Spleen (tissue), 11 donors: Measurements from ENCODE around the gene LAMB1. TPM values are rescaled to one million over a fixed set of nuclear protein-coding genes. Genes with fewer than 3 reads are reported as not detected.

Source experiments
- DNase-seq: peaks from one replicate; pipeline ENCODE4 v3.0.0-alpha.2; 2020
- H3K27ac ChIP-seq, 8 donors: fragments of 200-600 bp; sonication (generic) in 7 of 8; 1 replicate in 4 of 8; 2 replicates in 4 of 8; pipeline versions ENCODE4 v1.5.0 to v1.8.0; 2016 to 2021; ENCODE audit warnings: inconsistent platforms in 4 of 8, mild to moderate bottlenecking in 4 of 8, moderate library complexity in 1 of 8
- H3K27me3 ChIP-seq, 7 donors: fragments of 200-600 bp; sonication (generic) in 6 of 7; replicated peaks in 1 of 7; 1 replicate in 4 of 7; 2 replicates in 3 of 7; pipeline versions ENCODE4 v1.5.0 to v1.8.0; 2016 to 2021; ENCODE audit warnings: inconsistent platforms in 3 of 7, mild to moderate bottlenecking in 1 of 7
- H3K36me3 ChIP-seq, 6 donors: fragments of 200-600 bp; sonication (generic) in 5 of 6; 1 replicate in 4 of 6; 2 replicates in 2 of 6; pipeline versions ENCODE4 v1.5.0 to v1.8.0; 2016 to 2021; ENCODE audit warnings: inconsistent platforms in 2 of 6
- H3K4me1 ChIP-seq, 6 donors: fragments of 200-600 bp; sonication (generic) in 5 of 6; 1 replicate in 3 of 6; 2 replicates in 3 of 6; pipeline versions ENCODE4 v1.5.0 to v1.8.0; 2016 to 2021; ENCODE audit warnings: inconsistent platforms in 3 of 6
- H3K4me3 ChIP-seq, 8 donors: fragments of 200-600 bp; sonication (generic) in 7 of 8; 1 replicate in 4 of 8; 2 replicates in 4 of 8; pipeline versions ENCODE4 v1.5.0 to v1.8.0; 2016 to 2021; ENCODE audit warnings: inconsistent platforms in 4 of 8, mild to moderate bottlenecking in 4 of 8, moderate library complexity in 2 of 8
- H3K9me3 ChIP-seq, 8 donors: fragments of 200-600 bp; sonication (generic) in 7 of 8; 1 replicate in 4 of 8; 2 replicates in 4 of 8; pipeline versions ENCODE4 v1.5.0 to v1.8.0; 2016 to 2021; ENCODE audit warnings: inconsistent platforms in 4 of 8
- POLR2A ChIP-seq, 3 donors: fragments of 450-650 bp; IDR thresholded peaks; one replicate each; pipeline ENCODE4 v1.5.1; 2017; ENCODE audit warnings: antibody characterized with exemption in 3 of 3, mild to moderate bottlenecking in 1 of 3
- POLR2AphosphoS5 ChIP-seq, 3 donors: sonication (generic); formaldehyde crosslinking; IDR thresholded peaks; one replicate each; pipeline ENCODE4 v1.5.1; 2017; ENCODE audit warnings: antibody characterized with exemption in 3 of 3
- WGBS, 5 donors: extraction: QIAGEN DNeasy Blood & Tissue Kit in 3 of 5; methylation state at CpG; one replicate each; pipeline versions ENCODE4 v1.1.5 to v1.1.7; 2013 to 2018; 5-methylcytosine and 5-hydroxymethylcytosine counted together
- intact Hi-C: fragments of 100-400 bp; cut with DNase I; formaldehyde crosslinking; loops from one replicate; pipeline ENCODE4 v1.15.0; 2023; ENCODE audit warnings: low total_unique reads
- polyA plus RNA-seq, 3 donors: library from polyadenylated mRNA; stranded (reverse); fragments of 200-250 nt; gene quantifications; one replicate each; pipeline ENCODE4 v1.2.1, GENCODE V29; 2013
- total RNA-seq, 7 donors: library from RNA; depleted of rRNA in 3 of 7; stranded (reverse); fragments of >200 nt in 3 of 7; fragmentation: NEBNext Ultra II Directional in 4 of 7; extraction: Animal tissue kit (Norgen Biotek cat#: 25700) in 4 of 7; gene quantifications; one replicate each; pipeline versions ENCODE4 v1.1.0 to v1.2.1, GENCODE V29; 2016 to 2021
- TF ChIP-seq, protein P1 (sequence below), 11 experiments: fragments of 200-600 bp in 7 of 11; fragments of 450-650 bp in 4 of 11; sonication (generic) in 4 of 11; IDR thresholded peaks in 8 of 11; conservative IDR thresholded peaks in 3 of 11; 1 replicate in 7 of 11; 2 replicates in 4 of 11; pipeline versions ENCODE4 v1.4.0 to v1.8.0; 2016 to 2021; ENCODE audit warnings: antibody characterized with exemption in 11 of 11, inconsistent platforms in 4 of 11, mild to moderate bottlenecking in 1 of 11
- donor health status: healthy with polysubstance abuse.
- donor health status: DM: no; HTN: no; CAD: no; lungs with moderate emphysema.
- donor health status: DM: no; HTN: no; CAD: no.
- donor health status: Bipolar disorder and iron deficiency.
- donor health status: healthy.
- donor health status: DM: no; HTN: no; CAD: no.
- donor health status: DM: yes; HTN: yes; CAD: no.

The LAMB1 gene
- total and polyA plus RNA-seq, 10 donors: 51.4 to 181 (median 126) TPM

DNA sequence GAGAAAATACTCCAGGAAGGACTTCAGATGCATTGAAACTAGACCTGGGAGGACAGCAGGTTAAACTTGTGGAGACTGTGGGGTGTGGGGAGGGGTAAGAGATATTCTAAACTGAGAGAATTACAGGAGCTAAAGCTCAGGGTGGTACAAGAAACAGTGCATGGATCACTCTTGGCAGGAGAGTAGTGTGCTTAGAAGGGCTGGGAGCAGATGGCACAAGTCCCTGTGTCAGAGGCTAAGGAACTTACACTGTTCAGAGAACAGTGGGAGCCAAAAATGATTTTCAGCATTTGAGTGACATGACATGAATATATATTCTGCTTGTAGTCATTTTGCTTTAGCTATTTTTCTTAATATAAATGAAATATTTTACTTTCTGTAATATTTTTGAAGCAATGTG, 36.0 kb upstream of the LAMB1 start:
- Histone ChIP-seq H3K36me3 (no peaks in the 10 kb centered on the region), H3K9me3 (no peaks in the 10 kb centered on the region)
- intact Hi-C loops: no loop called here

DNA sequence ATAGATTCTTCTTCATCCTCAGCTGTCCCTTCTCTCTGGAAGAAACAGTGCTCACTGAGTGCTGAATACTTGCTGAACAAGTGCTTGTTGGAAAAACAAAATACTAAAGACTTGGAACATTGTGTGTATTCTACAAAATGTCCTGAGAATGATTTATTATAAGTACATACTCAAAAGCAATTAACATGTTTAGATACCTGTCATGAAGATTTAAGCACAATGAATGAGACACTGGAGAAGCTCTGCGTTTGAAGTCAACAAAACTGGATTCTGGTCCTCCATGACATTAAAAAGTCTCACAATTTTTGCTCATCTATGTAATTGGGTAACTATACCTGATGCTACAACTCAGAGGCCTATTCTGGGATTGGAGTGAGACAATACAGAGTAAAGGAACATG, 34.8 kb upstream of the LAMB1 start:
- no peak for DNase-seq
- no peak overlapping the region for H3K4me3 ChIP-seq
- no peaks in the 10 kb centered on the region for H3K4me1 ChIP-seq
- H3K27me3 ChIP-seq: peaks cover 0 to 4% (median 0%) of the 10 kb centered on the region in 7 donors
- 83 to 96% (median 94%) methylated on average over 1 of the region's 1 CpG for WGBS, 5 donors
- H3K27ac ChIP-seq: no peak overlapping the region
- no peaks in the 10 kb centered on the region for H3K36me3 ChIP-seq
- TF ChIP-seq POLR2A (IDR thresholded peaks at IDR 0.05): no peak
- TF ChIP-seq, protein P1, sequence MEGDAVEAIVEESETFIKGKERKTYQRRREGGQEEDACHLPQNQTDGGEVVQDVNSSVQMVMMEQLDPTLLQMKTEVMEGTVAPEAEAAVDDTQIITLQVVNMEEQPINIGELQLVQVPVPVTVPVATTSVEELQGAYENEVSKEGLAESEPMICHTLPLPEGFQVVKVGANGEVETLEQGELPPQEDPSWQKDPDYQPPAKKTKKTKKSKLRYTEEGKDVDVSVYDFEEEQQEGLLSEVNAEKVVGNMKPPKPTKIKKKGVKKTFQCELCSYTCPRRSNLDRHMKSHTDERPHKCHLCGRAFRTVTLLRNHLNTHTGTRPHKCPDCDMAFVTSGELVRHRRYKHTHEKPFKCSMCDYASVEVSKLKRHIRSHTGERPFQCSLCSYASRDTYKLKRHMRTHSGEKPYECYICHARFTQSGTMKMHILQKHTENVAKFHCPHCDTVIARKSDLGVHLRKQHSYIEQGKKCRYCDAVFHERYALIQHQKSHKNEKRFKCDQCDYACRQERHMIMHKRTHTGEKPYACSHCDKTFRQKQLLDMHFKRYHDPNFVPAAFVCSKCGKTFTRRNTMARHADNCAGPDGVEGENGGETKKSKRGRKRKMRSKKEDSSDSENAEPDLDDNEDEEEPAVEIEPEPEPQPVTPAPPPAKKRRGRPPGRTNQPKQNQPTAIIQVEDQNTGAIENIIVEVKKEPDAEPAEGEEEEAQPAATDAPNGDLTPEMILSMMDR (IDR thresholded peaks at IDR 0.05 in 8 of 11, conservative IDR thresholded peaks at IDR 0.05 in 3 of 11): no peak
- TF ChIP-seq POLR2AphosphoS5 (IDR thresholded peaks at IDR 0.05): no peak
- intact Hi-C loops: no loop called here
- no peaks in the 10 kb centered on the region for H3K9me3 ChIP-seq

More for the DNA sequence above, 36.0 kb upstream of the LAMB1 start:
- DNase-seq: no peak
- Histone ChIP-seq H3K27me3 (peaks cover 0 to 4% (median 0%) of the 10 kb centered on the region in 7 donors), H3K27ac (peak overlapping the region in 1 of 8 donors; percentile 11), H3K4me3 (no peak overlapping the region), H3K4me1 (no peaks in the 10 kb centered on the region)
- TF ChIP-seq POLR2AphosphoS5 (IDR thresholded peaks at IDR 0.05) (no peak), POLR2A (IDR thresholded peaks at IDR 0.05) (no peak)
- TF ChIP-seq, protein P1 (IDR thresholded peaks at IDR 0.05 in 8 of 11, conservative IDR thresholded peaks at IDR 0.05 in 3 of 11): no peak

DNA sequence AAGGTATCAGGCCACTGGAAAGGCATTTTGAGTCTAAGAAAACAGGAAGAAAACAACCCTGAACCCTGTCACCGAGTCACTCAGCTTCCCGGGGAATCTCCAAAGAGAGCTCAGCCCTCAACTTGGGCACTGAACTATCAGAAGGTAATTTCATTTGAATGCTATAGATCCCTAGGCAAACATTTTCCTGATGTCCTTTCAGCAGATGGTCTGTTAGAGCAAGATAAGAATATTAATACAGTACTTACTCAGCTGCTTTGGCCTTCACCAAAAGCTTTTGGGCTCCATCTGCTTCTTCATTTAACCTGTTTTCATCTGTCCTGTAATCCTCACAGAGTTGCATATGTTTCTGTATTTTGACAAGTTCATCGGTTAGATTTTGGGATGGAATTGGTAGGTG, 34.2 kb upstream of the LAMB1 start:
- Histone ChIP-seq H3K4me3 (no peak overlapping the region), H3K27me3 (peaks cover 0 to 4% (median 0%) of the 10 kb centered on the region in 7 donors), H3K4me1 (no peaks in the 10 kb centered on the region), H3K36me3 (no peaks in the 10 kb centered on the region), H3K9me3 (no peaks in the 10 kb centered on the region), H3K27ac (no peak overlapping the region)
- TF ChIP-seq POLR2AphosphoS5 (IDR thresholded peaks at IDR 0.05) (no peak), POLR2A (IDR thresholded peaks at IDR 0.05) (no peak)
- TF ChIP-seq, protein P1 (IDR thresholded peaks at IDR 0.05 in 8 of 11, conservative IDR thresholded peaks at IDR 0.05 in 3 of 11): no peak
- intact Hi-C loops: no loop called here
- WGBS, 5 donors: 59 to 89% (median 67%) methylated on average over 3 of the region's 3 CpGs
- no peak for DNase-seq

DNA sequence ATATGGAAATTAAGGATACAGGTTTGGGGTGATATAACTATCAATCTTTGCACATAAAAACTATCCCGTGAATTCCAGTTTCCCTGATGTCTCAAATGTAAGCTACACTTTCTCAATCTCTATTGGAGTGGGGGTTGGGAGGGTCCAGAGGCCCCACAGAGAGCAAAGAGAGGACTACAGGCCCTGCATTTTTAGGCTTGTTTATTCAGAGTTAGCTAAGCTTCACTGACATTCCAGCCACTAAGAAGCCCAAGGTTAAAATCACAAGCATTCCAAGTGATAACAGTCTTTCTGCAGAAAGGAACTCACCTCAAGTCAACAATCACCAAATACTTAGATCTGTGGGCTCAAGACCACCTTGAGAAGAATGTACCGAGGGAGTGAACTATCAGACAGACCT, 31.6 kb upstream of the LAMB1 start:
- Histone ChIP-seq H3K27ac (no peak overlapping the region), H3K36me3 (no peaks in the 10 kb centered on the region), H3K27me3 (peaks cover 0 to 4% (median 0%) of the 10 kb centered on the region in 7 donors), H3K4me1 (no peaks in the 10 kb centered on the region), H3K4me3 (no peak overlapping the region), H3K9me3 (no peaks in the 10 kb centered on the region)
- intact Hi-C loops: no loop called here
- TF ChIP-seq POLR2A (IDR thresholded peaks at IDR 0.05): no peak
- TF ChIP-seq POLR2AphosphoS5 (IDR thresholded peaks at IDR 0.05): no peak
- TF ChIP-seq, protein P1 (IDR thresholded peaks at IDR 0.05 in 8 of 11, conservative IDR thresholded peaks at IDR 0.05 in 3 of 11): no peak
- WGBS, 5 donors: 91 to 100% (median 92%) methylated on average over 2 of the region's 2 CpGs
- no peak for DNase-seq
